ENCODE results near the gene PEPD.

The PEPD gene

GRCh38 chr19:33377586-33378475, 143.8 kb downstream of the PEPD start:
- peaks cover 37% of the 10 kb centered on the region for H3K36me3 Mint-ChIP-seq
- H3K4me1 Mint-ChIP-seq: peaks cover 43% of the 10 kb centered on the region
- DNase-seq: no peak
- H3K27ac Mint-ChIP-seq: no peak overlapping the region
- H3K27me3 Mint-ChIP-seq: no peaks in the 10 kb centered on the region
- CTCF ChIA-PET: no interaction called here
- H3K9me3 Mint-ChIP-seq: no peaks in the 10 kb centered on the region
- H3K4me3 Mint-ChIP-seq: no peak overlapping the region

GRCh38 chr19:33376941-33377557, 144.5 kb downstream of the PEPD start:
- Mint-ChIP-seq H3K27me3 (no peaks in the 10 kb centered on the region), H3K36me3 (peaks cover 36% of the 10 kb centered on the region), H3K9me3 (no peaks in the 10 kb centered on the region), H3K27ac (no peak overlapping the region), H3K4me1 (peaks cover 49% of the 10 kb centered on the region), H3K4me3 (no peak overlapping the region)
- no peak for DNase-seq
- CTCF ChIA-PET: interaction anchor here (0.5 kb wide), 1 partner anchor 480 kb away, joined by 3 read pairs; no protein-coding TSS in a partner anchor

GRCh38 chr19:33376423-33376822, 145.2 kb downstream of the PEPD start:
- DNase-seq: no peak
- CTCF ChIA-PET: no interaction called here
- H3K4me1 Mint-ChIP-seq: peaks cover 50% of the 10 kb centered on the region
- no peak overlapping the region for H3K27ac Mint-ChIP-seq
- H3K9me3 Mint-ChIP-seq: no peaks in the 10 kb centered on the region
- H3K4me3 Mint-ChIP-seq: no peak overlapping the region
- no peaks in the 10 kb centered on the region for H3K27me3 Mint-ChIP-seq
- H3K36me3 Mint-ChIP-seq: peaks cover 32% of the 10 kb centered on the region

GRCh38 chr19:33375837-33376159, 145.8 kb downstream of the PEPD start:
- DNase-seq: no peak
- Mint-ChIP-seq H3K27me3 (no peaks in the 10 kb centered on the region), H3K4me3 (peak overlapping the region; percentile 89), H3K4me1 (peaks cover 47% of the 10 kb centered on the region), H3K27ac (no peak overlapping the region), H3K9me3 (no peaks in the 10 kb centered on the region), H3K36me3 (peaks cover 28% of the 10 kb centered on the region)
- CTCF ChIA-PET: no interaction called here

GRCh38 chr19:33375156-33375836, 146.3 kb downstream of the PEPD start:
- peaks cover 28% of the 10 kb centered on the region for H3K36me3 Mint-ChIP-seq
- DNase-seq: no peak
- H3K27me3 Mint-ChIP-seq: peaks cover 1% of the 10 kb centered on the region
- no peaks in the 10 kb centered on the region for H3K9me3 Mint-ChIP-seq
- peaks cover 47% of the 10 kb centered on the region for H3K4me1 Mint-ChIP-seq
- H3K4me3 Mint-ChIP-seq: peak overlapping the region; percentile 89
- H3K27ac Mint-ChIP-seq: no peak overlapping the region
- CTCF ChIA-PET: interaction anchor here (0.8 kb wide), 1 partner anchor 191 kb away, joined by 3 read pairs; no protein-coding TSS in a partner anchor

- DNase-seq: peak; percentile 32
- H3K36me3 Mint-ChIP-seq: peaks cover 21% of the 10 kb centered on the region
- peaks cover 47% of the 10 kb centered on the region for H3K4me1 Mint-ChIP-seq
- peak overlapping the region; percentile 89 for H3K4me3 Mint-ChIP-seq
- no peaks in the 10 kb centered on the region for H3K9me3 Mint-ChIP-seq
- peaks cover 7% of the 10 kb centered on the region for H3K27me3 Mint-ChIP-seq
- peak overlapping the region; percentile 76 for H3K27ac Mint-ChIP-seq
- CTCF ChIA-PET: interaction anchor here (0.6 to 1.2 kb wide), 2 partner anchors 139 to 1130 kb away, joined by 3 read pairs; no protein-coding TSS in a partner anchor
Observed at GRCh38 chr19:33374236-33374714, 147.3 kb downstream of the PEPD start.

- H3K4me1 Mint-ChIP-seq: peaks cover 46% of the 10 kb centered on the region
- CTCF ChIA-PET: interaction anchor here (0.6 to 1.2 kb wide), 2 partner anchors 71 to 138 kb away, joined by 3 read pairs; no protein-coding TSS in a partner anchor
- peaks cover 17% of the 10 kb centered on the region for H3K36me3 Mint-ChIP-seq
- peaks cover 10% of the 10 kb centered on the region for H3K27me3 Mint-ChIP-seq
- peak; percentile 93 for DNase-seq
- peak within 1 kb of the TSS; percentile 89 for H3K27ac Mint-ChIP-seq
- no peaks in the 10 kb centered on the region for H3K9me3 Mint-ChIP-seq
- peak within 1 kb of the TSS; percentile 89 for H3K4me3 Mint-ChIP-seq
Observed at GRCh38 chr19:33373453-33374235, 147.9 kb downstream of the PEPD start, which contains the start of gene CEBPG. Gene CEBPG, plus strand, starts transcription at chr19:33373709. Its CDS starts 5,531 bp downstream, at chr19:33379240.

GRCh38 chr19:33370783-33371182, 150.8 kb downstream of the PEPD start:
- DNase-seq: no peak
- CTCF ChIA-PET: interaction anchor here (1.3 kb wide), 1 partner anchor 186 kb away, joined by 5 read pairs; no protein-coding TSS in a partner anchor
- Mint-ChIP-seq H3K4me3 (no peak overlapping the region), H3K36me3 (peaks cover 10% of the 10 kb centered on the region), H3K27me3 (peaks cover 31% of the 10 kb centered on the region), H3K9me3 (no peaks in the 10 kb centered on the region), H3K4me1 (peaks cover 26% of the 10 kb centered on the region), H3K27ac (no peak overlapping the region)

GRCh38 chr19:33368074-33368864, 153.3 kb downstream of the PEPD start:
- DNase-seq: no peak
- H3K4me1 Mint-ChIP-seq: peaks cover 9% of the 10 kb centered on the region
- H3K27ac Mint-ChIP-seq: no peak overlapping the region
- no peak overlapping the region for H3K4me3 Mint-ChIP-seq
- H3K27me3 Mint-ChIP-seq: peaks cover 47% of the 10 kb centered on the region
- CTCF ChIA-PET: no interaction called here
- no peaks in the 10 kb centered on the region for H3K9me3 Mint-ChIP-seq
- H3K36me3 Mint-ChIP-seq: no peaks in the 10 kb centered on the region

GRCh38 chr19:33366897-33367296, 154.7 kb downstream of the PEPD start:
- H3K4me1 Mint-ChIP-seq: no peaks in the 10 kb centered on the region
- H3K27ac Mint-ChIP-seq: no peak overlapping the region
- CTCF ChIA-PET: no interaction called here
- H3K9me3 Mint-ChIP-seq: no peaks in the 10 kb centered on the region
- no peak overlapping the region for H3K4me3 Mint-ChIP-seq
- no peaks in the 10 kb centered on the region for H3K36me3 Mint-ChIP-seq
- peaks cover 52% of the 10 kb centered on the region for H3K27me3 Mint-ChIP-seq
- no peak for DNase-seq

- Mint-ChIP-seq H3K27ac (no peak overlapping the region), H3K4me3 (no peak overlapping the region), H3K36me3 (no peaks in the 10 kb centered on the region), H3K27me3 (peaks cover 54% of the 10 kb centered on the region), H3K4me1 (no peaks in the 10 kb centered on the region), H3K9me3 (no peaks in the 10 kb centered on the region)
- no peak for DNase-seq
- CTCF ChIA-PET: no interaction called here
Observed at GRCh38 chr19:33366127-33366526, 155.5 kb downstream of the PEPD start.

- no peak overlapping the region for H3K4me3 Mint-ChIP-seq
- H3K9me3 Mint-ChIP-seq: no peaks in the 10 kb centered on the region
- no peak for DNase-seq
- H3K36me3 Mint-ChIP-seq: no peaks in the 10 kb centered on the region
- peaks cover 58% of the 10 kb centered on the region for H3K27me3 Mint-ChIP-seq
- no peaks in the 10 kb centered on the region for H3K4me1 Mint-ChIP-seq
- CTCF ChIA-PET: no interaction called here
- no peak overlapping the region for H3K27ac Mint-ChIP-seq
Observed at GRCh38 chr19:33365691-33366090, 155.9 kb downstream of the PEPD start.

- no peaks in the 10 kb centered on the region for H3K36me3 Mint-ChIP-seq
- CTCF ChIA-PET: no interaction called here
- no peak overlapping the region for H3K27ac Mint-ChIP-seq
- H3K9me3 Mint-ChIP-seq: no peaks in the 10 kb centered on the region
- no peak overlapping the region for H3K4me3 Mint-ChIP-seq
- no peaks in the 10 kb centered on the region for H3K4me1 Mint-ChIP-seq
- H3K27me3 Mint-ChIP-seq: peaks cover 59% of the 10 kb centered on the region
- DNase-seq: no peak
Observed at GRCh38 chr19:33363476-33363875, 158.1 kb downstream of the PEPD start.

Measured in activated naive CD4-positive, alpha-beta T cell treated with anti-CD3 and anti-CD28 coated beads, Interleukin-2, amount 10 ng/mL, durations not matched to agents 7 days and 5 days (primary cell).